HL-60 (cell line): ENCODE data around the gene CDC6.

Experiments used
- DNase-seq, 2 experiments: peaks; one replicate each; pipeline ENCODE4 v3.0.0-alpha.2; 2010 to 2020; ENCODE audit warnings: low read depth in 1 of 2, low spot score in 1 of 2
- H3K27ac ChIP-seq: fragments of 250-450 bp; sonication (Bioruptor Pico); replicated peaks from 2 replicates; pipeline ENCODE4 v1.5.1; 2020; ENCODE audit warnings: mild to moderate bottlenecking, moderate library complexity
- H3K27me3 ChIP-seq: fragments of 250-450 bp; sonication (Bioruptor Pico); 2 replicates; pipeline ENCODE4 v1.5.1; 2021; ENCODE audit warnings: mild to moderate bottlenecking, moderate library complexity; ENCODE audit not compliant: insufficient read depth, poor library complexity, severe bottlenecking
- H3K4me3 ChIP-seq: replicated peaks from 2 replicates; pipeline ENCODE4 v1.5.1; 2011; ENCODE audit warnings: mild to moderate bottlenecking, control low read depth, low read length; ENCODE audit not compliant: insufficient read depth
- GABPA ChIP-seq: IDR thresholded peaks from 2 replicates; pipeline ENCODE4 v1.6.1; 2012; ENCODE audit warnings: low read depth
- POLR2AphosphoS5 ChIP-seq: IDR thresholded peaks from 2 replicates; pipeline ENCODE4 v1.6.1; 2012; ENCODE audit warnings: low read depth
- SPI1 ChIP-seq: IDR thresholded peaks from 2 replicates; pipeline ENCODE4 v1.6.1; 2012; ENCODE audit warnings: low read depth, mild to moderate bottlenecking, borderline replicate concordance
- TF ChIP-seq, protein P1 (sequence below): IDR thresholded peaks from 2 replicates; pipeline ENCODE4 v1.6.1; 2012; ENCODE audit warnings: low read depth; ENCODE audit not compliant: insufficient replicate concordance
- TF ChIP-seq, protein P2 (sequence below): IDR thresholded peaks from one replicate; pipeline ENCODE4 v1.5.1; 2011; ENCODE audit warnings: low read length, control low read depth, inconsistent platforms; ENCODE audit not compliant: insufficient read depth

CDC6 gene

DNA sequence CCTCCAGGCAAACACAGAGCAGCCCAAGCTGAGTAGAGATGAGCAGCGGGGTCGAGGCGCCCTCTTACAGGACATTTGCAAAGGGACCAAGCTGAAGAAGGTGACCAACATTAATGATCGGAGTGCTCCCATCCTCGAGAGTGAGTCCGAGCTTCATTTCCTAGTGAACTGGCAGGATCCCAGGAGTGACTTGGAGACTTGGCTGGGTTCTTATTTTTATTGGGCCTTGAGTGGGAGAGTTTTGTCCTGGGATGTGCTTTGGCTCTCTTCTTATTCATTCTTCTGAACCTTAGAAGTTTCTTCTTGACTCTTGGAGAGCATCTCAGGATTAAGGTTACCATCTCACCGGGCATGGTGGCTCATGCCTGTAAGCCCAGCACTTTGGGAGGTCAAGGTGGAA lies 27.2 kb upstream of the CDC6 start:
- TF ChIP-seq SPI1: no peak
- TF ChIP-seq POLR2AphosphoS5: no peak
- TF ChIP-seq, protein P1, sequence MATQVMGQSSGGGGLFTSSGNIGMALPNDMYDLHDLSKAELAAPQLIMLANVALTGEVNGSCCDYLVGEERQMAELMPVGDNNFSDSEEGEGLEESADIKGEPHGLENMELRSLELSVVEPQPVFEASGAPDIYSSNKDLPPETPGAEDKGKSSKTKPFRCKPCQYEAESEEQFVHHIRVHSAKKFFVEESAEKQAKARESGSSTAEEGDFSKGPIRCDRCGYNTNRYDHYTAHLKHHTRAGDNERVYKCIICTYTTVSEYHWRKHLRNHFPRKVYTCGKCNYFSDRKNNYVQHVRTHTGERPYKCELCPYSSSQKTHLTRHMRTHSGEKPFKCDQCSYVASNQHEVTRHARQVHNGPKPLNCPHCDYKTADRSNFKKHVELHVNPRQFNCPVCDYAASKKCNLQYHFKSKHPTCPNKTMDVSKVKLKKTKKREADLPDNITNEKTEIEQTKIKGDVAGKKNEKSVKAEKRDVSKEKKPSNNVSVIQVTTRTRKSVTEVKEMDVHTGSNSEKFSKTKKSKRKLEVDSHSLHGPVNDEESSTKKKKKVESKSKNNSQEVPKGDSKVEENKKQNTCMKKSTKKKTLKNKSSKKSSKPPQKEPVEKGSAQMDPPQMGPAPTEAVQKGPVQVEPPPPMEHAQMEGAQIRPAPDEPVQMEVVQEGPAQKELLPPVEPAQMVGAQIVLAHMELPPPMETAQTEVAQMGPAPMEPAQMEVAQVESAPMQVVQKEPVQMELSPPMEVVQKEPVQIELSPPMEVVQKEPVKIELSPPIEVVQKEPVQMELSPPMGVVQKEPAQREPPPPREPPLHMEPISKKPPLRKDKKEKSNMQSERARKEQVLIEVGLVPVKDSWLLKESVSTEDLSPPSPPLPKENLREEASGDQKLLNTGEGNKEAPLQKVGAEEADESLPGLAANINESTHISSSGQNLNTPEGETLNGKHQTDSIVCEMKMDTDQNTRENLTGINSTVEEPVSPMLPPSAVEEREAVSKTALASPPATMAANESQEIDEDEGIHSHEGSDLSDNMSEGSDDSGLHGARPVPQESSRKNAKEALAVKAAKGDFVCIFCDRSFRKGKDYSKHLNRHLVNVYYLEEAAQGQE: no peak
- TF ChIP-seq GABPA: no peak
- TF ChIP-seq, protein P2, sequence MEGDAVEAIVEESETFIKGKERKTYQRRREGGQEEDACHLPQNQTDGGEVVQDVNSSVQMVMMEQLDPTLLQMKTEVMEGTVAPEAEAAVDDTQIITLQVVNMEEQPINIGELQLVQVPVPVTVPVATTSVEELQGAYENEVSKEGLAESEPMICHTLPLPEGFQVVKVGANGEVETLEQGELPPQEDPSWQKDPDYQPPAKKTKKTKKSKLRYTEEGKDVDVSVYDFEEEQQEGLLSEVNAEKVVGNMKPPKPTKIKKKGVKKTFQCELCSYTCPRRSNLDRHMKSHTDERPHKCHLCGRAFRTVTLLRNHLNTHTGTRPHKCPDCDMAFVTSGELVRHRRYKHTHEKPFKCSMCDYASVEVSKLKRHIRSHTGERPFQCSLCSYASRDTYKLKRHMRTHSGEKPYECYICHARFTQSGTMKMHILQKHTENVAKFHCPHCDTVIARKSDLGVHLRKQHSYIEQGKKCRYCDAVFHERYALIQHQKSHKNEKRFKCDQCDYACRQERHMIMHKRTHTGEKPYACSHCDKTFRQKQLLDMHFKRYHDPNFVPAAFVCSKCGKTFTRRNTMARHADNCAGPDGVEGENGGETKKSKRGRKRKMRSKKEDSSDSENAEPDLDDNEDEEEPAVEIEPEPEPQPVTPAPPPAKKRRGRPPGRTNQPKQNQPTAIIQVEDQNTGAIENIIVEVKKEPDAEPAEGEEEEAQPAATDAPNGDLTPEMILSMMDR: no peak

DNA sequence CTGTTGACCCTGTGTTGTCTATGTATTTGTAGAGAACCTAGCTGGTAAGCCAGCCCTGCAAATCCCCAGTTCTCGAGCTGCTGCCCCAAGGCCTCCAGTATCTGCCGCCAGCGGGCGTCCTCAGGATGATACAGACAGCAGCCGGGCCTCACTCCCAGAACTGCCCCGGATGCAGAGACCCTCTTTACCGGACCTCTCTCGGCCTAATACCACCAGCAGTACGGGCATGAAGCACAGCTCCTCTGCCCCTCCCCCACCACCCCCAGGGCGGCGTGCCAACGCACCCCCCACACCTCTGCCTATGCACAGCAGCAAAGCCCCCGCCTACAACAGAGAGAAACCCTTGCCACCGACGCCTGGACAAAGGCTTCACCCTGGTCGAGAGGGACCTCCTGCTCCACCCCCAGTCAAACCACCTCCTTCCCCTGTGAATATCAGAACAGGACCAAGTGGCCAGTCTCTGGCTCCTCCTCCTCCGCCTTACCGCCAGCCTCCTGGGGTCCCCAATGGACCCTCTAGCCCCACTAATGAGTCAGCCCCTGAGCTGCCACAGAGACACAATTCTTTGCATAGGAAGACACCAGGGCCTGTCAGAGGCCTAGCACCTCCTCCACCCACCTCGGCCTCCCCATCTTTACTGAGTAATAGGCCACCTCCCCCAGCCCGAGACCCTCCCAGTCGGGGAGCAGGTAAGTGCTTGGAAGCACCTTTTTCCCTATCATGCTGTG lies 23.1 kb upstream of the CDC6 start:
- no peaks in the 10 kb centered on the region for H3K27me3 ChIP-seq
- no peak for TF ChIP-seq SPI1
- TF ChIP-seq, protein P2: no peak
- TF ChIP-seq GABPA: no peak
- TF ChIP-seq POLR2AphosphoS5: no peak
- TF ChIP-seq, protein P1: no peak
- no peak overlapping the region for H3K4me3 ChIP-seq
- DNase-seq: no peak
- H3K27ac ChIP-seq: no peak overlapping the region

More for the DNA sequence above, 27.2 kb upstream of the CDC6 start:
- Histone ChIP-seq H3K4me3 (no peak overlapping the region), H3K27me3 (no peaks in the 10 kb centered on the region), H3K27ac (no peak overlapping the region)
- DNase-seq: no peak

DNA sequence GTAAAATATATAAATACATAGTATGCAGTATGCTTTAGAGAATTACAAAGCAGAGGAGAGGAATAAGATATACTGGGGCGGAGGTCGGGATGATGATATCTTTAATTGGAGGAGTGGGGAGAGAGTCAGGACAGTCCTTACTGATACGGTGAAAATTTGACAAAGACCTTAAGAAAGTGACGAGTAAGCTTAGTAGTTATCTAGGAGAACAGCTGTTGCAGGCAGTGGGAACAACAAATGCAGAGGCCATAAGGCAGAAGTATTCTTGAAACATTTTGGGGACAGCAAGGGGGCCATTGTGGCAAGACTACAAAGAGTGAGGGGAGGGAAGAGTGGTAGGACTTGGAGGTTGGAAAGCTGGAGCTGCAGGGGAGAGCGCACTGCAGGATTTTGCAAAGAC lies 22.3 kb upstream of the CDC6 start:
- TF ChIP-seq POLR2AphosphoS5: no peak
- TF ChIP-seq GABPA: no peak
- no peak for TF ChIP-seq SPI1
- TF ChIP-seq, protein P2: no peak
- TF ChIP-seq, protein P1: no peak
- no peaks in the 10 kb centered on the region for H3K27me3 ChIP-seq
- H3K27ac ChIP-seq: no peak overlapping the region
- no peak for DNase-seq
- no peak overlapping the region for H3K4me3 ChIP-seq
